NCI-H2171 (cell line): ENCODE data around the gene CPNE5.

ENCODE experiments used
- DNase-seq: peaks from one replicate; lab custom pipeline; 2025; lab: John Stamatoyannopoulos, UW

The CPNE5 gene

DNA sequence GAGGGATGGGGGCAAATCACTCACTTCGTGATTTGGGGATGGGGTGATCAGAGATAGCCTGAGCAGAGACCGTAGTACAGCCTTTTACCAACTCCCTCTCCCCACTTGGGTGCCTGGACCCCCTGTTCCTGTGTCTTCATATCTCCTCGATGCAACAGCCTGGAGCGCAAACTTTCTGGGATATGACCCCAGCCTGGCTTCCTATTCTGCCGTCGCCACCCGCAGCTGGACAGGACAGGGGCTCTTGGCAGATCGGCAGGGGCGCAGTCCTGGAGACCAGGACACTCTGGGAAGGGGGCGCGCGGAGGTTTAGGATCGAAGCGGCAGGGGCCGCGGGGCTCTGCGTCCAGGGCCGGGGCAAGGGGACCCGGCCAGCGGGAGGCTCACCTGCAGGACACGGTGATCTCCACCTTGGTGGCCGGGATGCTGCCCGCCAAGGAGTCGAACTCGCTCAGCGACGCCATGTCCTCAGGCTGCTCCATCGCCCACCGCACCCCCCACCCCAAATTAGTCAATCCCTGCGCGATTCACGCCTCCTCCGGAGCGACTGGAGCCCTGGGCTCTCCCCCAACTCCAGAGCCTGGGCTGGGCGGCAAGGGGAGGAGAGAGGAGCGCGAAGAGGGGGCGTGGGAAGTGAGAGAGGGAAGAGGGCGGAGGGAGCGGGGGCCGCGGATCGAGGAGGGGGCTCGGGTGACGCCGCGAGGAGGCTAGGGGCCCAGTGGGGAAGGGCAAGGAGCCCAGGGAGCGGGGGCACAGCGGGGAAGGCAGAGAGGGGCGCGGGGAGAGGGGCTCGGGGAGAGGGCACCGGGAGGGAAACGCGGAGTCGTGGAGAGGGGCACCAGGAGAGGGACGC, at the start of gene CPNE5:
TSS of gene CPNE5 (minus strand) at position 549 of the 853 bp plus-strand sequence. CDS start at position 482, 67 bp downstream.
- no peak for DNase-seq

DNA sequence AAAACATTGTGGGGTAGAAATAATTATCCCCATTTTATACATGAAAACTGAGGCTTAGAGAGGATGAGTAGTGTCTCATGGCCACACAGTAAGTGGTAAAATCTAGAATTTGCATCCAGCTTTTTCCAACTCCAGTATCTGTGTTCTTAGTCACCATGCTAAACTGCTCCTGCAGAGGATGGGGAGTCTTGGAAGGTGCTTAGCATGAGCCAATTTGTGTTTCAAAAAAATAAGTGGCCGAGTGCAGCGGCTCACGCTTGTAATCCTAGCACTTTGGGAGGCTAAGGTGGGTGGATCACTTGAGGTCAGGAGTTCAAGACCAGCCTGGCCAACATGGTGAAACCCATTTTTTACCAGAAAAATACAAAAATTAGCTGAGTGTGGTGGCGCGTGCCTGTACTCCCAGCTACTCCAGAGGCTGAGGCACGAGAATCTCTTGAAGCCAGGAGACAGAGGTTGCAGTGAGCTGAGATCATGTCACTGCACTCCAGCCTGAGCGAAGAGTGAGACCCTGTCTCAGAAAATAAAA, 48.9 kb upstream of the CPNE5 start:
- no peak for DNase-seq

DNA sequence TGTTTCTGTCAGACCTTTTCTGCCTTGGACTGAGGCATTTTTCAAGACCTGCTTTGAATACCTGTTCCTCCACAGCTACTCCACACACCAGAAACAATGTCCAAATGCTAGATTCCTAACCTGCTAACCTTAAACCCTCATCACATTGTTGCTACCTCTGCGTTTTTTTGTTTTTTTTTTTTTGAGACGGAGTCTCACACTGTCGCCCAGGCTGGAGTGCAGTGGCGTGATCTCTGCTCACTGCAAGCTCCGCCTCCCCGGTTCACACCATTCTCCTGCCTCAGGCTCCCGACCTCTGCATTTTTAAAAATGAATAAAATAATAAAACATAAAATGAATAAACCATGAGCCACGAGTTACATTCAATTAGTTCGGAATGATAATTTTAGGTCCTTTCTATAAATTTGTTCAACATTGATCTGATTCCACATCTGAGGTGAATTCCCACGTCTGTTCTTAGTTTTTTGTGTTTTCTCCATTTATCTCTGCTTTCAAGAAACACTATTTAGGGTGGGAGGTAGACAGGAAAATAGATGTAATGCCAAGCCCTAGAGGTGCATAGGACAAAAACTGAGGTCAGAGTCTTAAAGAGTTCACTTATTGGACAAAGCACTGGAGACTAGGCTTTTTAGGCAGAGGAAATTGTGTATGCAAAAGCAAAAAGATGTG, 47.8 kb upstream of the CPNE5 start:
- no peak for DNase-seq

DNA sequence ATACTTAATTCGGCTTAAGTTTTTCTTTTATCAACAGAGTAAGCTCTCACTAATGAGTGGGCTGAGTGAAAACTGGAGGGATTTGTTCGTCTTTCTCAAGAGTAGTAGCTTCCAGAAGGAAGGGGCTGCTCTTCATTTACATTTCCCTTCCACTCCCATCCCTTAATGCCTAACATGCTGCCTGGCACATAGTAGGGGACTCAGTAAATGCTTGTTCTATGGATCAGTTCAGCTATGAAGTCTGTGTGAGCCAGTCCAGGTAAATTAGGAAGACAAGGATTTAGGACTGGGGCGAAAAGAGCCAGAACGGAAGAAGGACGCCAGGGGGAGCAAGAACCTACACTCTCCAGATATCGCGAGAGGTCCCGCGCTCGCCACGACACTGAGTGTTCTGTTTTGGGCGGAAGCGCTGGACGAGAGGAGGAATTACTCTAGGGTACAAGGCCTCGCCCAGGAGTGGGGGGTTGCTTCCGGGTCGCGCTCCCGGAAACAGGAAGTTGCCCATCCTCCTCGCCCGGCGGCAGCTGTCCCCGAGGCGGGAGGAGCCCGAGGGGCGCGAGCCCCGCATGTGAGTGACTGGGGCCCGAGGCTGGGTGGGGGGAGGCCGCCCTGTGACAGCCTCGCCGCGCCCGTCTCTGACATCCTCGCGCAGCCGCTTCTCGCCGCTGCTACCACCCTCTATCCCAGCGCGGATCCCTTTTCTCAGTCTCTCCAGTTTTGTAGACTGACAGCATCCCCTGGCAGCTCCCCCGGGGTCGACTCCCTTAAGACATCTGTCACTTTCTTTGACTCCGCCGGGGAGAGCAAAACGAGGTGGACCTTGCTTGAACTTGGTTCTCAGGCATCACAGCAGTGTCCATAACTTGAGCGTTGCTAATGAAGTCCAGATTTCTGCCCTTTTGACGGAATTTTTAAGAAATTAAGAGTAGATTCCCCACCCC, 46.5 kb upstream of the CPNE5 start, which contains the start of gene C6orf89:
TSS of gene C6orf89 (plus strand) at position 492 of the 941 bp plus-strand sequence. CDS start 13,493 bp downstream, outside the sequence.
- DNase-seq = peak; percentile 99

DNA sequence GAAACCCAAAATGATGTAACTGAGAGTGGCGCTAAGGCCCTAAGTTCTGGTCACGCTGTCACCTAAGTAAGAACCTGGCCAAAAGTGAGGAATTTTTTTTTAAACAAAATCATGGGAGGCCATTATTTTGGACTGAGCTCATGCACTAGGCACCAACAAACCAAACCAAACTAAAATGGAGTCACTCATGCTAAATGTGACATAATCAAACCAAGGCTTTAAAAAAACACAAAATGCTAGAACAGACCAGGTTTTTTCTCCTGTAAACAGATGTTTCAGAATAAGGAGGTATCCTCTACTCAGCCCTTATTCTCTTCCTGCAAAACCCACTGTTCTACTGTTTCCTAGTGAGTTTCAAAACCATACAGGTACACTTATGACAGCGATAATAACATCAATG, 45.4 kb upstream of the CPNE5 start:
- DNase-seq = no peak

DNA sequence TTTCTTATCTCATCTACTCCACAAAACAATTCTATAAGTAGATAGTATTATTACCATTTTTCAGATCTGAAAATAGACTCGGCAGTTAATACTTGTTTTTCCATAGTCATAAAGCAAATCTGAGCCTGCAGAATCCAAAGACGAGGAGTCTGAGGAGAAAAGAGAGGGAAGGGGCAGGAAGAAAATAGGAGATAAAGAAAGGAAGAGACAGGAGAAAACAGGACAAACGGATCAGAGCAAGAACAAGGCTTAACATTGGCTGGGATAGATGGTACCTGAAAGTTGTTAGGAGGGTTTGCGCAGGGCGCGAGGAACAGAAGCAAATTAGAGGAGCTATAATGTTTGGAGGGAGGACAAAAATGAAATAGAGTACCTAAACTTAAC, 36.0 kb upstream of the CPNE5 start:
- no peak for DNase-seq

DNA sequence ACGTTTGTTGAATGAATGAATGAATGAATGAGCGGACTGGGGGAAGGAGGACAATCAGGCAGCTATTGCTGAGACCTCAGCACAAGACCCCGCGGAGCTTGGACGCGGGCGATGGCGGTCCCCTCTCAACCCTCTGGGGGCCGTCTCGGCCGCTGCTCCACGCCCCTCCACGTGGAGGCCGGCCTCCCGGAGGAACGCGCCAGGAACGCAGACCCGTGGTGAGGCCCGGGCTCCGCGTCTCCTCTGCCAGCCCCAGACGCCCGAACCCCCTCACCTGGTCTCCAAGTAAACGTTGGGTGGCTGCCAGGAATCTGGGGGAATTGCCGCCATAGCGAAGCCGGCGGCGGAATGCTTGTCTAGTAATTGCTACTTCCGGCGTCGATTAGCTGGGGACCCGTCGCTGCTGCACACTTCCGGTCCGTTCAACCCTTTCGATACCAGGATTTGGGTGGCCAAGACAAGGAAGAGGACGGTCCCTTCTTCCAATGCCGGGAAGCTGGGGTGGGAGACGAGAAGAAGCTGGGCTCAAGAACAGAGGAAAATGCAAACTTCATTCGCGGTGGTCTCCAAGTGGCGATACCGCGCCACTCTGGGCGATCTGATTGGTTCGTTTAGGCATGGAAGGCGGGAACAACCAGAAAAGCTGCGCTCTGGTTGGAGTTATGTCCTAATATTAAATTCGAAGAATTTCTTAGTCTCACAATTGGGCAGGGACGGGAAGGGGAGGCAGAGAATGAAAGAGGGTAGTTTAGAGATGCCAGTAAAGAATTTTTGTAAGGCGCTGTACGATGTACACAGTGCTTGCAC, 35.4 kb upstream of the CPNE5 start, which contains the start of gene PPIL1:
TSS of gene PPIL1 (minus strand) at position 361 of the 807 bp plus-strand sequence. CDS start at position 330, 31 bp downstream.
- DNase-seq = peak; percentile 97

DNA sequence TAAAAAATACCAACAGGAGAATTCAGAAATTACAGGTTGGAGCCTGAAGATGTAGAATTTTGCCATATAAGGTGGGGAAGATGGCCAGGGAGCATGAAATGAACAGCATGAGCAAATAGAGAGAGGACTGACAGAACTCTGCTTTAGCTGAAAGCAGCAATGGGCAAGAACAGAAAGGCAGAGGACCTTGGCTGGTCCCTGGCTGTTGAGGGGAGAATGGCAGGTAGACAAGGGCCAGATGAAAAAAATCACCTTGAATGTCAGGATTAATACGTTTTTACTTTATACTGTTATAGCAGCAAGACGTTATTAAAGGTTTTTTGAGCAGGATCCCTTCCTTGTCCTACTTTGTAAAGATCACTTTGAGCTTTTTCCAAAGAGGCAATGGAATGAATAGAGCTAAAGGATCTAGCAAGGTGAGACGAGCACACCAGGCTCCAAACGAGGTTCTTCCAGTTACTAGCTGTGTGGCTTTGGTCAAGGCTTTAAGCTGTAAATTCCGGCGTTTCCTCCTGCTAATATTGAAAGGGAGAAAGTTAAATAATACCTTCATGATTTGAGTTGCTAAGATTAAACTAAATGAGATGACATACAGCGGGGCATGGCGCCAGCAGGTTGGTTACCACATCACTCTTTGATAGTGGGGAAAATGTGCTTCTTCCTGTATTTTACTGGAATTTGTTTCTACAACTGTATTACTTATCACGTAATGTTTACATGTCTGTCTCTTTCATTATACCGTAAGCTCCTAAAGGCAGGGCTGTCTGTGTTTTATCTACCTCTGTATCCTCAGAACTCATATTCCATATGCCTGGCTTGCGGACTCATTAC, 34.6 kb upstream of the CPNE5 start:
- DNase-seq = no peak

DNA sequence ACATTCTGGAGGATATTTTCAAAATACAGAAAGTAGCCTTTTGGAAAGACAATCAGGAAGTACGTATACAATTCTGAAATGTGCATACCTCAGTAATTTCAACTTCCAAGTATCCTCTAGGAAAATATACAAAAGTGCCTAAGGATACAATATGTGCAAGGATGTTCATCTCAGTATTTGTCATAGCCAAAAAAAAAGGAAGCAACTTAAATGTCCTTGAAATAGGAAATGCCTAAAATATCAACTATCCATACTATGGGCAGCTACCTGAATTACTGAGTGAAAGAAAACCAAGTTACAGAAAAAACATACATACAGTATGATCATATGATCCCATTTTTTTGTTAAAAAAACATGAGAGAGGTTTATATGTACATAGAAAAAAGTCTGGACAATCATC, 33.9 kb upstream of the CPNE5 start:
- DNase-seq = no peak

DNA sequence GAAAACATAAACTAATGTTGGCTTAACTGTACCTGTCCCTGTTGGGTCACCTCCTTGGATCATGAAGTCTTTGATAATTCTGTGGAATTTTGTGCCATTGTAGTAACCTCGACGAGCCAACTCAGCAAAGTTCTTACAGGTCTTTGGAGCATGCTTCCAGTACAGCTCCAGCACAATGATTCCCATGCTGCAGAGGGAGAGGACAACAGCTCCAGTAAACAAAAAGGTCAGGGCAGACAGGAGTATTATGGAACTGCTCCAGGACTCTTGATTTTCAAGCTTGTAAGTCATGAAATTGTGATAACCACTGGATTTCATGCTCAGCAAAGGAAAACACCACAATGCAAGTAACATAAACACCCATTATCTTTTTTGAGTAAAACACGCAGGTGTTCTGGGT, 32.4 kb upstream of the CPNE5 start:
- no peak for DNase-seq

DNA sequence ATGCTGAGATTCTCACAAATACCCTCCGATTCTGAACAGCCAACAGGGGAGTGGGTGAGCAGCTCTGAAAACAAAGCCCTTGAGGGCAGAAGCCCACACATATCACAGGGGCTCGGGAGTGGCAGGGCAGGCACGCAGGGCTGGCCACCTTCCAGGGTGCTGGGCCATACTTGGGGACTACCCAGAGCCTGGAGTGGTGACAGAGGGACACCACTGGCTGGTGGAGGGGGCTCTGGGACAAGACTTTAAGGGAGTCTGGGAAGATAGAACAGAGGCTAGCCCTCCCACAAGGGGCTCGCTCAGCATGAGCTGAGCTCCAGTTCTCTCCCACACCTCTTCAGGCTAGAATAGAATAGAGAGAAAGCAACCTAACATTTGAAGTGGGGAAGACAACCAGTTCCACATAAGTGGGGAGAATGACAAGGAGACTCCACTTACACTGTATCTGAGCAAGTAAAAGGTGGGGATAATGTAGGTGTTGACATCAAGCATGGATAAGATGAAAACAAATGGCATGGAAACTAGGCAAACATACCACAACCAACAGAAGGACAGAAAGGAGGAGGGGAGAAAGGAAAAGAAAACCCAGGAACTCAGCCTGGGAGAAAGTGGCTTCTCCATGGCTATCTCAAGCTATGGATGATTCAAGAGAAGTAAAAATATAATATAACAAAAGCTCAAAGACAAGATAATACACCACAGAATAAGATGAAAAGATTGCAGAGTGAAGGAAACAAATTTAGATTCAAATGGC, 28.4 kb upstream of the CPNE5 start:
- no peak for DNase-seq

DNA sequence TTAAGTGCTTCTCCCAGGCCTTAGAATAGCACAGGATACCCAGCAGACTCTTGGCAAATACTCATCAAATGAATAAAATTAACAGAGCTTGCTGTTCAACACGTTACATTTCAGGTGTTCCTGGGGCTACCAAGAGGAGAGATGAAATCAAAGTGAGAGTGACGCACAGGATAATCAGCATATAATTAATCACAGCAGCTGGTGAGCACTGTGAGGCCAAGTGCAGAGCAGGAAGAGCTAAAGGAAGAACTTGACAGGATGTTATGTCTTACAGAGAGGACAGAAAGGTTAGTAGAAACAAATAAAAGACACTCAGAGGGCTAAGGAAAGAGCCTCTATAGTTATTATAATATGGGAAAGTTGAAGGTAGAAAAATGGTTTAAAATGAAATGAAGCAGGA, 26.6 kb upstream of the CPNE5 start:
- no peak for DNase-seq

DNA sequence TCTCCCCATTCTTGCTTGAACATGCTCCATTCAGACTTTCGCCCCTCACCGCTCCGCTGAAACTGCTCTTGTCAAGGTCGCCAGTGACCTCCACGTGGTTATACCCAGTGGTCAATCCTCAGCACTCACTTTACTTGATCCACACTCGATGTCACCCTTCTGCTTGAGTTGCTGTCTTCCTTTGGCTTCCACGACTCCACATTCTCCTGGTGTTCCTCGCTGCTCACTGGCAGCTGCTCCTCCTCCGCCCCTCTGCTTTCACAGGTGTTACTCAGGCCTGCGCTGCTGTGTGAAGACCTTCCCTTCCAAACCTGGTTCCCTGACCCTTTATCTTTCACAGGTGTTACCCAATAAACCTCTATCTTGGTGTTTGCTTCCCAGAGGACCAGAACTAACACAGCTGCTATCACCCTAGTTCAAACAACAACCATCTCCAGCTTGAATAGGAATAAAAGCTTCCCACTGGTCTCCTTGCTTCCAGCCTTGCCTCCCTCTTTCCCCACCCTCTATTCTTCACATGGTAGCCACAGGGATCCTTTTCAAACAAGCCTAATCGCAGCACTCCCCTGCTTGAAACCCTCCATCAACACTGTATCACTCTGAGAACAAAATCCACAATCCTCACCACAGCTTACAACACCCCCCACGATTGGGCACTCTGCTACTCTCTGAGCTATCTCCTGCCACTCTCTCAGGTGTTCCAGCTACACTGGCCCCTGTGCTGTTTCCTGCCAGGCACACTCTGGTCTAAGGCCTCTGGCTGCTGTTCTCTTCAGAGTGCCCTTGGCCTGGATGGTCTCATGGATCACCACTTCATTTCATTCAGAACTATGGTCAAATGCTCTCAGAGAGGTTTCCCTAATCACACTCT, 24.7 kb upstream of the CPNE5 start:
- DNase-seq = no peak

DNA sequence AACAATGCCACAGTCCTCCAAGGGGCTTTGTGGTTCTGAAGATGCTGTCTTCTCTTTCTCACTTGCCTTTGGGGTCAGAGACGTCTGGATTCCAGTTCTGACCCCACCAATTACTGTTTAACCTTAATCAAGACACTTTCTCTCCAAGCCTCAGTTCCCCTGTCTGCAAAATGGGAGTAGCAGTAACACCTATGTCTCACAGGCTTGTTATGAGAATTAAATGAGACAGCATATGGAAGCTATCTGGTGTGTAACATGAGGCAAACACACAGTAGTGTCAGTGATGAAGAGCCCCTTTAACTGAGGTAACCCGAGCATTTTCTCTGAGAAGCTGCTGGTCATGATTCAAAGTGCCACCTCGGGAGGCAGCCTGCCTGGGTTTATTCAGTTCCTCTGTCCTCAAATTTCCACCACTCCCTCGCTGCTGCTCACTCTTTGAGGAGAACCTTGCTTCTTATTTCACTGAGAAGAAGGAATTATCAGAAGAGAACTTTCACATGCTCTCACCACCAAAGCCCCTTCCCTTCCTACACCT, 23.7 kb upstream of the CPNE5 start:
- DNase-seq = no peak

DNA sequence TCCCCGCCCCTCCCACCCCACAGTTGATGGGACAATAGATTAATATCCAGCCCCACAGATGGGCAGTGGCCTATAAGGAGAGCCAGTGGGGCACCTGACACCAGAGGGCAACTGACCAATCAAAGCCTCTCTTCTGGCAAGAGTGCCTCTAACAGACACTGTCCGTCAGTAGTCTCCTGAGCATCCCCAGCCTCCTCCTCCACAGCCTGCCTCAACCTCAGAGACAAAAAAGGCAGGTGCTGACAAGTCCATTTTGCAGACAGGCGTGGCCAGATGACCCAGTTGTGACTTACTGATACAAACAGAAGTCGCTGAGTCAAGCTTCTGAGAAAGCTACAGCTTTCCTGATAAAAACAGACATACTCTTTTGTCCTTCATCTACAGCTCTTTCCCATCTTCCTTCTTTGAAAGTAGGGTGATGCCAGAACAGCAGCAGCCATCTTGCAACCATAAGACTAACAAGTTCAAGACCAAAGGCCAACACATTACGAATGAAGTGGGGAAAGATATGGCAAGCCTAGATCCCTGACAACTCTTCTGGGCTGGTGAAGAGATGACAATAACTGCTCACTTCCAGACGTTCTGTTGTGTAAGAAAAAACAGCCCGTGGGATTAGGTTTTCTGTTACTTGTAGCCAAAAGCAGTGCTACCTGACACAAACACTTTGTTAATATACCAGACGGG, 23.1 kb upstream of the CPNE5 start:
- no peak for DNase-seq

DNA sequence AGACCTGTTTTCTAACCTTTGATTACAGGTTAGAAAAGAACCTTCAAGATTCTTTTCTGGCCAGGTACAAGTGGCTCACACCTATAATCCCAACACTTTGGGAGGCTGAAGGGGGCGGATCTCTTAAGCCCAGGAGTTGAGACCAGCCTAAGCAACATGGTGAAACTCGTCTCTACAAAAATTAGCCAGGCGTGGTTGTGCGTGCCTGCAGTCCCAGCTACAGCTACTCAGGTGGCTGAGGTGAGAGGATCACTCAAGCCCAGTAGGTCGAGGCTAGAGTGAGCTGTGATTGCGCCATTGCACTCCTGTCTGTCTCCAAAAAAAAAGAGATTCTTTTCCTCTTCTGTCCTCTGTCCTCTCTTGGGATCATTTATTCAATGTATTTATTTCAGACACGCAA, 20.9 kb upstream of the CPNE5 start:
- no peak for DNase-seq

DNA sequence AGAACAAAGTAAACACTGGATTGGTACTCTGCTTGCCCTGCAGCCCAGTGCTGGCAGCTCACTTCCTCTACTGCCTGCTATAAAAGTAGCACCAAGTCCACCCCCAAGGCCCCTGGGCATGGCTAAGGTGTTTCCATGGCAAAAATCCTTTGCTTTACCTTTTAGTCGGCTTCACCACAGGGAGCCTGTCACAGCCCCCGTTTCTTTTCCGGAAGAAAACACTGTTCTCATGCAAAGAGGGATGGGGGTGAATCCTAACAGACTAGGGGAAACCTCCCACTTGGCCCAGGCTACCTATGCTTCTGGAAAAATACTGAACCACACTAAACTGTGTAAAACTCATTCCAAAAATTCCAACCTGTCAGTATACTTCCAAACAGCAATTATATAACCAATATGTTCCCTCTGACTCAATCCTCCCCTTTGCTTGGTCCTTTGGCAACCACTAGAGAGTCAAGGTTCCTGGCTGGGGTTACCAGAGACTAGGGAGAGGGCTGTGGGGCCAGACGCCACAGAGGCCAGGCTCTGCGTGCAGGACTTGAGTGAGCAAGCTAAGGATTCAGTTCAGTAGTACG, 19.2 kb upstream of the CPNE5 start:
- no peak for DNase-seq
